HEK293 (cell line): ENCODE results near the gene CD48.

Source experiments
- CTCF ChIA-PET: fragments of 350-600 bp; formaldehyde crosslinking; extraction: SDS; loops from one replicate; lab custom pipeline; 2021; ENCODE audit warnings: antibody characterized with exemption; lab: Yijun Ruan, JAX
- POLR2A ChIA-PET: fragments of 300-600 bp; formaldehyde crosslinking; extraction: SDS; loops from one replicate; lab custom pipeline; 2020; ENCODE audit warnings: antibody characterized with exemption, inconsistent platforms; lab: Yijun Ruan, JAX
- H3K27ac ChIP-seq: fragments of 200-500 bp; sonication (Bioruptor generic); 2 replicates; pipeline ENCODE4 v1.5.1; 2014; ENCODE audit warnings: low read depth, low read length, control low read depth, inconsistent platforms; ENCODE audit errors: extremely low read depth
- H3K36me3 ChIP-seq, 2 experiments: fragments of 200-500 bp in 1 of 2; sonication (Bioruptor generic) in 1 of 2; 1 replicate in 1 of 2; 2 replicates in 1 of 2; pipeline ENCODE4 v1.5.1; 2014 to 2017; ENCODE audit warnings: inconsistent platforms in 2 of 2, low read length in 2 of 2; ENCODE audit not compliant: control insufficient read depth in 2 of 2, insufficient read depth in 1 of 2
- H3K4me1 ChIP-seq: fragments of 200-500 bp; sonication (Bioruptor generic); 2 replicates; pipeline ENCODE4 v1.5.1; 2014; ENCODE audit warnings: mild to moderate bottlenecking, low read length, inconsistent platforms; ENCODE audit not compliant: control insufficient read depth, insufficient read depth
- H3K4me3 ChIP-seq: 2 replicates; pipeline ENCODE4 v1.5.1; 2011; ENCODE audit warnings: low read depth, mild to moderate bottlenecking, control low read depth, low read length, moderate library complexity
- H3K9me3 ChIP-seq: fragments of 200-500 bp; sonication (Bioruptor generic); 2 replicates; pipeline ENCODE4 v1.5.1; 2014; ENCODE audit warnings: low read depth, low read length, inconsistent platforms; ENCODE audit not compliant: control insufficient read depth, insufficient read depth
- BCL11A ChIP-seq: fragments of 450-650 bp; formaldehyde crosslinking; IDR thresholded peaks from 2 replicates; pipeline ENCODE4 v1.5.1; 2016; ENCODE audit warnings: low read depth, missing biosample characterization, missing genetic modification characterization
- BCL11B ChIP-seq: fragments of 450-650 bp; formaldehyde crosslinking; IDR thresholded peaks from 2 replicates; pipeline ENCODE4 v1.5.1; 2016; ENCODE audit warnings: low read depth, missing biosample characterization, missing genetic modification characterization
- HOXA7 ChIP-seq: sonication (generic); formaldehyde crosslinking; IDR thresholded peaks from 2 replicates; pipeline ENCODE4 v1.8.1; 2022; ENCODE audit warnings: missing genetic modification reagents, borderline replicate concordance
- HOXD13 ChIP-seq: sonication (generic); formaldehyde crosslinking; IDR thresholded peaks from 2 replicates; pipeline ENCODE4 v1.8.0; 2022; ENCODE audit warnings: missing genetic modification reagents, borderline replicate concordance
- KLF17 ChIP-seq: fragments of 450-650 bp; formaldehyde crosslinking; IDR thresholded peaks from 2 replicates; pipeline ENCODE4 v1.5.1; 2016; ENCODE audit warnings: missing biosample characterization, missing genetic modification characterization
- KLF9 ChIP-seq: fragments of 450-650 bp; formaldehyde crosslinking; IDR thresholded peaks from 2 replicates; pipeline ENCODE4 v1.5.1; 2016; ENCODE audit warnings: missing biosample characterization, missing genetic modification characterization, low read depth
- ZBTB1 ChIP-seq: fragments of 450-650 bp; formaldehyde crosslinking; IDR thresholded peaks from 2 replicates; pipeline ENCODE4 v1.5.1; 2016; ENCODE audit warnings: missing biosample characterization, missing genetic modification characterization
- ZBTB17 ChIP-seq: fragments of 450-650 bp; formaldehyde crosslinking; IDR thresholded peaks from 2 replicates; pipeline ENCODE4 v1.5.1; 2016; ENCODE audit warnings: missing biosample characterization, missing genetic modification characterization
- ZNF132 ChIP-seq: fragments of 450-650 bp; formaldehyde crosslinking; IDR thresholded peaks from 2 replicates; pipeline ENCODE4 v1.5.1; 2017; ENCODE audit warnings: missing biosample characterization, missing genetic modification characterization, borderline replicate concordance
- ZNF133 ChIP-seq: fragments of 450-650 bp; formaldehyde crosslinking; IDR thresholded peaks from 2 replicates; pipeline ENCODE4 v1.5.1; 2016; ENCODE audit warnings: missing biosample characterization, missing genetic modification characterization
- ZNF146 ChIP-seq: fragments of 450-650 bp; formaldehyde crosslinking; IDR thresholded peaks from 2 replicates; pipeline ENCODE4 v1.5.1; 2016; ENCODE audit warnings: missing biosample characterization, missing genetic modification characterization
- ZNF174 ChIP-seq: fragments of 450-650 bp; formaldehyde crosslinking; IDR thresholded peaks from 2 replicates; pipeline ENCODE4 v1.5.0; 2017; ENCODE audit warnings: missing biosample characterization, mild to moderate bottlenecking, missing genetic modification characterization
- ZNF175 ChIP-seq: fragments of 450-650 bp; formaldehyde crosslinking; IDR thresholded peaks from 2 replicates; pipeline ENCODE4 v1.5.1; 2016; ENCODE audit warnings: missing biosample characterization, missing genetic modification characterization
- ZNF274 ChIP-seq, 2 experiments: fragments of 200-500 bp in 1 of 2; fragments of 450-650 bp in 1 of 2; sonication (Bioruptor generic) in 1 of 2; formaldehyde crosslinking in 1 of 2; IDR thresholded peaks; 2 replicates each; pipeline versions ENCODE4 v1.5.1 to v1.6.1; 2014 to 2016; ENCODE audit warnings: borderline replicate concordance in 1 of 2, inconsistent platforms in 1 of 2, low read length in 1 of 2, missing biosample characterization in 1 of 2, missing genetic modification characterization in 1 of 2
- ZNF335 ChIP-seq: fragments of 450-650 bp; formaldehyde crosslinking; conservative IDR thresholded peaks from 2 replicates; pipeline ENCODE4 v1.5.1; 2016; ENCODE audit warnings: missing biosample characterization, missing genetic modification characterization
- ZNF354C ChIP-seq: fragments of 450-650 bp; formaldehyde crosslinking; IDR thresholded peaks from 2 replicates; pipeline ENCODE4 v1.5.1; 2016; ENCODE audit warnings: missing biosample characterization, missing genetic modification characterization, low read depth, borderline replicate concordance
- ZNF473 ChIP-seq: fragments of 450-650 bp; formaldehyde crosslinking; IDR thresholded peaks from 2 replicates; pipeline ENCODE4 v1.5.1; 2017; ENCODE audit warnings: missing biosample characterization, missing genetic modification characterization
- ZNF510 ChIP-seq: fragments of 450-650 bp; formaldehyde crosslinking; IDR thresholded peaks from 2 replicates; pipeline ENCODE4 v1.5.1; 2018; ENCODE audit warnings: mild to moderate bottlenecking, missing genetic modification characterization, missing biosample characterization; ENCODE audit not compliant: insufficient replicate concordance
- ZNF658 ChIP-seq: fragments of 450-650 bp; formaldehyde crosslinking; IDR thresholded peaks from 2 replicates; pipeline ENCODE4; 2016; ENCODE audit warnings: missing biosample characterization, missing genetic modification characterization
- ZNF664 ChIP-seq: fragments of 450-650 bp; formaldehyde crosslinking; IDR thresholded peaks from 2 replicates; pipeline ENCODE4 v1.5.1; 2016; ENCODE audit warnings: missing biosample characterization, missing genetic modification characterization
- ZNF670 ChIP-seq: fragments of 450-650 bp; formaldehyde crosslinking; IDR thresholded peaks from 2 replicates; pipeline ENCODE4 v1.5.1; 2016; ENCODE audit warnings: missing biosample characterization, missing genetic modification characterization, low read depth
- ZNF701 ChIP-seq: fragments of 450-650 bp; formaldehyde crosslinking; IDR thresholded peaks from 2 replicates; pipeline ENCODE4 v1.5.1; 2016; ENCODE audit warnings: missing biosample characterization, missing genetic modification characterization
- ZNF843 ChIP-seq: fragments of 450-650 bp; formaldehyde crosslinking; IDR thresholded peaks from 2 replicates; pipeline ENCODE4 v1.5.1; 2016; ENCODE audit warnings: missing biosample characterization, missing genetic modification characterization
- TF ChIP-seq, protein P1 (sequence below): fragments of 450-650 bp; formaldehyde crosslinking; IDR thresholded peaks from 2 replicates; pipeline ENCODE4 v1.5.1; 2016; ENCODE audit warnings: missing biosample characterization, missing genetic modification characterization
- TF ChIP-seq, protein P2 (sequence below): fragments of 450-650 bp; formaldehyde crosslinking; IDR thresholded peaks from 2 replicates; pipeline ENCODE4 v1.5.1; 2016; ENCODE audit warnings: missing biosample characterization, missing genetic modification characterization

The CD48 gene

DNA sequence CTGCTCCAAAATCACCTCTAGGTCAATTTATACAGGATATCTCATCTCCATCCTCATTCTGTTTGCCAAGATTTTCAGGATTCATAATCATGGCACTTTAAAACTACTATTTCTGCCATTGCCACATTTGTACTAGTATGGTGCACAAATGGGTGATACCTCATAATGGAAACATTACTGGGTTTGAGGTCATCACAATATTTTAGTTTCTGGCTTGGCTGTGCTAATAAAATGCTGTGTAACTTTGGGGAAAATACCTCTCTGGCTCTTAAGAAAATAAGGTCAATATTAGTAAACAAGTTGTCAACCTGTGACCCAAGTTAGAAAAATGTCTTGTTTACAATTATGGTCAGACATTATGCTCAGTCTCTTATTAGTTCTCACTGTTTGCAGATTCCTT is 22.7 kb upstream of the CD48 start:
- ChIA-PET POLR2A (no interaction called here), CTCF (no interaction called here)
- Histone ChIP-seq H3K36me3 (no peaks in the 10 kb centered on the region), H3K4me3 (no peak overlapping the region), H3K4me1 (no peaks in the 10 kb centered on the region), H3K9me3 (no peaks in the 10 kb centered on the region), H3K27ac (no peak overlapping the region)
- TF ChIP-seq ZNF335: no peak
- TF ChIP-seq ZNF174 (tag by site-specific recombination): no peak
- TF ChIP-seq, protein P1, sequence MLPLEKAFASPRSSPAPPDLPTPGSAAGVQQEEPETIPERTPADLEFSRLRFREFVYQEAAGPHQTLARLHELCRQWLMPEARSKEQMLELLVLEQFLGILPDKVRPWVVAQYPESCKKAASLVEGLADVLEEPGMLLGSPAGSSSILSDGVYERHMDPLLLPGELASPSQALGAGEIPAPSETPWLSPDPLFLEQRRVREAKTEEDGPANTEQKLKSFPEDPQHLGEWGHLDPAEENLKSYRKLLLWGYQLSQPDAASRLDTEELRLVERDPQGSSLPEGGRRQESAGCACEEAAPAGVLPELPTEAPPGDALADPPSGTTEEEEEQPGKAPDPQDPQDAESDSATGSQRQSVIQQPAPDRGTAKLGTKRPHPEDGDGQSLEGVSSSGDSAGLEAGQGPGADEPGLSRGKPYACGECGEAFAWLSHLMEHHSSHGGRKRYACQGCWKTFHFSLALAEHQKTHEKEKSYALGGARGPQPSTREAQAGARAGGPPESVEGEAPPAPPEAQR: no peak
- TF ChIP-seq ZNF133: no peak
- TF ChIP-seq BCL11B (tag by site-specific recombination): no peak
- TF ChIP-seq, protein P2, sequence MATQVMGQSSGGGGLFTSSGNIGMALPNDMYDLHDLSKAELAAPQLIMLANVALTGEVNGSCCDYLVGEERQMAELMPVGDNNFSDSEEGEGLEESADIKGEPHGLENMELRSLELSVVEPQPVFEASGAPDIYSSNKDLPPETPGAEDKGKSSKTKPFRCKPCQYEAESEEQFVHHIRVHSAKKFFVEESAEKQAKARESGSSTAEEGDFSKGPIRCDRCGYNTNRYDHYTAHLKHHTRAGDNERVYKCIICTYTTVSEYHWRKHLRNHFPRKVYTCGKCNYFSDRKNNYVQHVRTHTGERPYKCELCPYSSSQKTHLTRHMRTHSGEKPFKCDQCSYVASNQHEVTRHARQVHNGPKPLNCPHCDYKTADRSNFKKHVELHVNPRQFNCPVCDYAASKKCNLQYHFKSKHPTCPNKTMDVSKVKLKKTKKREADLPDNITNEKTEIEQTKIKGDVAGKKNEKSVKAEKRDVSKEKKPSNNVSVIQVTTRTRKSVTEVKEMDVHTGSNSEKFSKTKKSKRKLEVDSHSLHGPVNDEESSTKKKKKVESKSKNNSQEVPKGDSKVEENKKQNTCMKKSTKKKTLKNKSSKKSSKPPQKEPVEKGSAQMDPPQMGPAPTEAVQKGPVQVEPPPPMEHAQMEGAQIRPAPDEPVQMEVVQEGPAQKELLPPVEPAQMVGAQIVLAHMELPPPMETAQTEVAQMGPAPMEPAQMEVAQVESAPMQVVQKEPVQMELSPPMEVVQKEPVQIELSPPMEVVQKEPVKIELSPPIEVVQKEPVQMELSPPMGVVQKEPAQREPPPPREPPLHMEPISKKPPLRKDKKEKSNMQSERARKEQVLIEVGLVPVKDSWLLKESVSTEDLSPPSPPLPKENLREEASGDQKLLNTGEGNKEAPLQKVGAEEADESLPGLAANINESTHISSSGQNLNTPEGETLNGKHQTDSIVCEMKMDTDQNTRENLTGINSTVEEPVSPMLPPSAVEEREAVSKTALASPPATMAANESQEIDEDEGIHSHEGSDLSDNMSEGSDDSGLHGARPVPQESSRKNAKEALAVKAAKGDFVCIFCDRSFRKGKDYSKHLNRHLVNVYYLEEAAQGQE (tag by site-specific recombination): no peak
- no peak for TF ChIP-seq ZNF175
- no peak for TF ChIP-seq ZBTB17 (tag by site-specific recombination)
- no peak for TF ChIP-seq HOXD13 (CRISPR knock-in tag)
- TF ChIP-seq ZNF473: no peak
- no peak for TF ChIP-seq BCL11A (tag by site-specific recombination)

GRCh38 chr1:160733898-160734297 is 22.3 kb upstream of the CD48 start:
- H3K36me3 ChIP-seq: no peaks in the 10 kb centered on the region

More at GRCh38 chr1:160733898-160734297, 22.3 kb upstream of the CD48 start:
- TF ChIP-seq ZNF354C (no peak), ZNF510 (no peak), ZNF670 (tag by site-specific recombination) (no peak), HOXA7 (CRISPR knock-in tag) (no peak), ZBTB1 (tag by site-specific recombination) (no peak), KLF9 (tag by site-specific recombination) (no peak), ZNF146 (no peak), ZNF701 (tag by site-specific recombination) (no peak), ZNF132 (tag by site-specific recombination) (no peak), KLF17 (tag by site-specific recombination) (no peak), ZNF133 (no peak), ZNF658 (no peak), ZNF843 (tag by site-specific recombination) (no peak), ZNF274 (IDR thresholded peaks at IDR 0.05; ENCODE audit: low read length) (no peak), ZNF274 (tag by site-specific recombination; IDR thresholded peaks at IDR 0.05; ENCODE audit: borderline replicate concordance) (no peak), ZBTB17 (tag by site-specific recombination) (no peak), ZNF664 (no peak)
- Histone ChIP-seq H3K9me3 (no peaks in the 10 kb centered on the region), H3K27ac (no peak overlapping the region), H3K4me3 (no peak overlapping the region), H3K4me1 (no peaks in the 10 kb centered on the region)
- ChIA-PET POLR2A (no interaction called here), CTCF (no interaction called here)
